Right renal cortex interstitium (tissue), 3 donors: ENCODE measurements around the gene RNASEH1. TPM values are rescaled to one million over a fixed set of nuclear protein-coding genes. Genes with fewer than 3 reads are reported as not detected.

ENCODE experiments used
- polyA plus RNA-seq, 3 donors: library from polyadenylated mRNA; unstranded; fragments of 120-200 nt; gene quantifications; one replicate each; pipeline ENCODE4 v1.2.1, GENCODE V29; 2013; ENCODE audit not compliant: insufficient read length in 3 of 3

RNASEH1 gene
- polyA plus RNA-seq, 3 donors, result 17.2 to 17.8 (median 17.5) TPM

Other genes with a start within 250 kb of the RNASEH1 start
- gene EIPR1, start 180.5 kb downstream of the RNASEH1 start, polyA plus RNA-seq, result 10 to 100 TPM; 24.4 to 25.7 (median 25.2) TPM
- gene TRAPPC12, start 178.6 kb downstream of the RNASEH1 start, polyA plus RNA-seq, result 10 to 100 TPM; 62.0 to 67.1 (median 65.9) TPM
- gene ADI1, start 38.8 kb downstream of the RNASEH1 start, polyA plus RNA-seq, result 10 to 100 TPM; 72.8 to 82.5 (median 73.1) TPM
- gene RPS7, start 16.9 kb upstream of the RNASEH1 start, polyA plus RNA-seq, result 1,000 to 10,000 TPM; 1,700 to 1,857 (median 1,831) TPM
- 1 to 10 TPM; 1.5 to 3.0 (median 1.6) TPM for gene COLEC11, start 36.8 kb upstream of the RNASEH1 start, polyA plus RNA-seq
- not detected for gene ALLC, start 99.9 kb upstream of the RNASEH1 start, polyA plus RNA-seq
- under 1 TPM in 1 of 3 donors, not detected in 2; 0.31 TPM for gene DCDC2C, start 145.2 kb upstream of the RNASEH1 start, polyA plus RNA-seq